ENCODE measurements around the gene AKAP6.

- TF ChIP-seq CTCF (IDR thresholded peaks at IDR 0.05; ENCODE audit: low read depth, low read length, poor library complexity, severe bottlenecking), result no peak
- TF ChIP-seq EZH2phosphoT487 (IDR thresholded peaks at IDR 0.05; ENCODE audit: borderline replicate concordance, low read length), result no peak
Measured at GRCh38 chr14:32545095-32545494, 216.0 kb downstream of the AKAP6 start.
